HepG2 (cell line): ENCODE results near the gene FKBP14. TPM values are rescaled to one million over a fixed set of nuclear protein-coding genes. Genes with fewer than 3 reads are reported as not detected.

Source experiments
- ARNT ChIP-seq: fragments of 450-650 bp; IDR thresholded peaks from 2 replicates; pipeline ENCODE4 v1.6.1; 2017
- CREM ChIP-seq, 2 experiments: sonication (generic) in 1 of 2; formaldehyde crosslinking in 1 of 2; IDR thresholded peaks; 2 replicates each; pipeline versions ENCODE4 v1.4.0 to v1.6.1; 2016 to 2020; ENCODE audit warnings: antibody characterized with exemption in 1 of 2, mild to moderate bottlenecking in 1 of 2, missing genetic modification reagents in 1 of 2
- HDAC2 ChIP-seq: sonication (generic); formaldehyde crosslinking; IDR thresholded peaks from 2 replicates; pipeline ENCODE4 v1.4.0; 2020; ENCODE audit warnings: missing genetic modification reagents
- KLF11 ChIP-seq: IDR thresholded peaks from 2 replicates; pipeline ENCODE4 v1.6.1; 2016; ENCODE audit warnings: missing compliant biosample characterization
- MXD3 ChIP-seq: IDR thresholded peaks from 2 replicates; pipeline ENCODE4 v1.6.1; 2016; ENCODE audit warnings: mild to moderate bottlenecking, missing biosample characterization, missing genetic modification reagents
- NFKBIZ ChIP-seq: IDR thresholded peaks from 2 replicates; pipeline ENCODE4 v1.6.1; 2018; ENCODE audit warnings: missing genetic modification reagents, missing compliant biosample characterization
- RAD21 ChIP-seq: fragments of 450-650 bp; formaldehyde crosslinking; IDR thresholded peaks from 2 replicates; pipeline ENCODE4 v1.5.0; 2020; ENCODE audit warnings: mild to moderate bottlenecking
- RBAK ChIP-seq: sonication (generic); formaldehyde crosslinking; IDR thresholded peaks from 2 replicates; pipeline ENCODE4 v1.5.1; 2020; ENCODE audit warnings: mild to moderate bottlenecking, missing genetic modification reagents
- SNRNP70 ChIP-seq: fragments of 200-400 bp; formaldehyde crosslinking; IDR thresholded peaks from 2 replicates; pipeline ENCODE4 v1.6.1; 2017; ENCODE audit warnings: mild to moderate bottlenecking, low read depth, low read length, moderate library complexity
- TEAD3 ChIP-seq: optimal IDR thresholded peaks from 2 replicates; pipeline ENCODE3; 2016; ENCODE audit warnings: borderline replicate concordance
- ZFP36 ChIP-seq: fragments of 150-350 bp; IDR thresholded peaks from 2 replicates; pipeline ENCODE4 v1.6.1; 2018; ENCODE audit warnings: borderline replicate concordance, low read length, low read depth; ENCODE audit not compliant: partially characterized antibody
- ZFP62 ChIP-seq: sonication (generic); formaldehyde crosslinking; IDR thresholded peaks from 2 replicates; pipeline ENCODE4 v1.4.0; 2020; ENCODE audit warnings: missing genetic modification reagents
- ZFY ChIP-seq: sonication (generic); formaldehyde crosslinking; IDR thresholded peaks from 2 replicates; pipeline ENCODE4 v1.4.0; 2020; ENCODE audit warnings: missing genetic modification reagents
- ZNF235 ChIP-seq: sonication (generic); formaldehyde crosslinking; IDR thresholded peaks from 2 replicates; pipeline ENCODE4 v1.8.1; 2023; ENCODE audit warnings: mild to moderate bottlenecking, missing genetic modification reagents, borderline replicate concordance
- ZNF292 ChIP-seq: sonication (generic); formaldehyde crosslinking; IDR thresholded peaks from 2 replicates; pipeline ENCODE4 v1.8.1; 2022; ENCODE audit warnings: mild to moderate bottlenecking, low read depth, missing genetic modification reagents, borderline replicate concordance
- ZNF432 ChIP-seq: sonication (generic); formaldehyde crosslinking; IDR thresholded peaks from 2 replicates; pipeline ENCODE4 v1.5.0; 2020; ENCODE audit warnings: missing genetic modification reagents, mild to moderate bottlenecking, borderline replicate concordance
- polyA plus RNA-seq, 8 experiments: library from polyadenylated mRNA; depleted of rRNA in 3 of 8; stranded (reverse) in 7 of 8; unstranded in 1 of 8; fragments of >200 nt; fragmentation: Illumina TruSeq in 4 of 8; extraction: Trizol in 4 of 8; gene quantifications; 2 replicates each; pipeline versions ENCODE4 v1.2.1 to v1.2.3, GENCODE V29; 2011 to 2016; ENCODE audit warnings: low read depth in 4 of 8, missing spikeins in 1 of 8, mixed read lengths in 1 of 8; ENCODE audit not compliant: insufficient read depth in 1 of 8
- total RNA-seq, 5 experiments: library from RNA; depleted of rRNA; stranded (reverse); fragments of >200 nt; fragmentation: Illumina TruSeq; extraction: Trizol; gene quantifications; 2 replicates each; pipeline ENCODE4 v1.2.3, GENCODE V29; 2016; ENCODE audit warnings: low read depth in 1 of 5
- TF ChIP-seq, protein P1 (sequence below): sonication (generic); formaldehyde crosslinking; IDR thresholded peaks from 2 replicates; pipeline ENCODE4 v1.4.0; 2020; ENCODE audit warnings: missing genetic modification reagents
- TF ChIP-seq, protein P2 (sequence below): sonication (generic); formaldehyde crosslinking; IDR thresholded peaks from 2 replicates; pipeline ENCODE4 v1.5.1; 2020; ENCODE audit warnings: missing genetic modification reagents, mild to moderate bottlenecking, borderline replicate concordance
- TF ChIP-seq, protein P3 (sequence below): sonication (generic); formaldehyde crosslinking; IDR thresholded peaks from one replicate; pipeline ENCODE4 v1.5.1; 2020; ENCODE audit warnings: mild to moderate bottlenecking, missing genetic modification reagents; ENCODE audit errors: not compliant biosample characterization

Gene FKBP14
- total and polyA plus RNA-seq, 2 of the 13 experiments (the other 11 are each of a cell fraction or from before 2014, with no cell fraction given) = 20.0 to 32.3 TPM

DNA sequence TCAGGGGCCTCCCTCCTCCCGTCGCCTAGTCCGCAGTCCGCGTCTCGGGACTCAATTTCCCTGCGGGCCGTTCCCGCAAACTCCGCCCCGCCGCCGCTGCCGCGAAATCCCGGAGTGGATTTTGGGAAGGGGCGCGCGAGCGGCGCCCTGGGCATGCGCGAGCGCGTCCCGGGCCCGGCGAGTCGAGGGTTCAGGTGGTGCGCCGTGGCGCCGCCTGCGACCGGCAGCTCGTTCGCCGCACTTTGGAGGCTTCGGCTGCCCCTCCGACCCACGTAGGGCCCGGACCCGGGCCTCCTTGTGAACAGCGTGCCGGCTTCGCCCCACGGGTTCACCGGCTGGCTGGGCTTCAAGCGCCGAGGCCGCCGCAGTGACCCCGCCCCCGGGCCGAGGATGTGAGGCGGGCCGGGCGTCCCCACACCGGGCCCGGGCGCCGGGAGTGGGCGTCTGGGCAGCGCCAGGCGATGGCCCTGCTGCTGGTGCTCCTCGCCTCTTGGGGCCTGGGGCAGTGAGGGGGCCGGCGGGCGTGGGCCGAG lies 1.8 kb upstream of the FKBP14 start, which contains the start of gene PLEKHA8 (continued):
- TF ChIP-seq TEAD3 (CRISPR knock-in tag) (no peak), KLF11 (CRISPR knock-in tag) (no peak), SNRNP70 (no peak), ZNF235 (CRISPR knock-in tag) (peak; percentile 88; the same call in 1 of the 2 replicates), ZFY (CRISPR knock-in tag) (peak; percentile 93), ARNT (no peak), HDAC2 (CRISPR knock-in tag) (peak; percentile 47; the same call in 1 of the 2 replicates), ZNF292 (CRISPR knock-in tag) (no peak), NFKBIZ (CRISPR knock-in tag) (0 out of 2 replicates have a peak, but pooled peaks have one; percentile 26), RBAK (no peak), MXD3 (CRISPR knock-in tag) (peak; percentile 33; the same call in 1 of the 2 replicates), ZNF432 (CRISPR knock-in tag) (no peak), ZFP36 (no peak), CREM (IDR thresholded peaks at IDR 0.05) (peak; percentile 42; the same call in 1 of the 2 replicates), CREM (CRISPR knock-in tag; IDR thresholded peaks at IDR 0.05) (no peak), ZFP62 (no peak), RAD21 (CRISPR knock-in tag) (peak; percentile 33)
- TF ChIP-seq, protein P1, sequence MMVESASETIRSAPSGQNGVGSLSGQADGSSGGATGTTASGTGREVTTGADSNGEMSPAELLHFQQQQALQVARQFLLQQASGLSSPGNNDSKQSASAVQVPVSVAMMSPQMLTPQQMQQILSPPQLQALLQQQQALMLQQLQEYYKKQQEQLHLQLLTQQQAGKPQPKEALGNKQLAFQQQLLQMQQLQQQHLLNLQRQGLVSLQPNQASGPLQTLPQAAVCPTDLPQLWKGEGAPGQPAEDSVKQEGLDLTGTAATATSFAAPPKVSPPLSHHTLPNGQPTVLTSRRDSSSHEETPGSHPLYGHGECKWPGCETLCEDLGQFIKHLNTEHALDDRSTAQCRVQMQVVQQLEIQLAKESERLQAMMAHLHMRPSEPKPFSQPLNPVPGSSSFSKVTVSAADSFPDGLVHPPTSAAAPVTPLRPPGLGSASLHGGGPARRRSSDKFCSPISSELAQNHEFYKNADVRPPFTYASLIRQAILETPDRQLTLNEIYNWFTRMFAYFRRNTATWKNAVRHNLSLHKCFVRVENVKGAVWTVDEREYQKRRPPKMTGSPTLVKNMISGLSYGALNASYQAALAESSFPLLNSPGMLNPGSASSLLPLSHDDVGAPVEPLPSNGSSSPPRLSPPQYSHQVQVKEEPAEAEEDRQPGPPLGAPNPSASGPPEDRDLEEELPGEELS (CRISPR knock-in tag) = peak; percentile 67; the same call in 1 of the 2 replicates
- TF ChIP-seq, protein P2, sequence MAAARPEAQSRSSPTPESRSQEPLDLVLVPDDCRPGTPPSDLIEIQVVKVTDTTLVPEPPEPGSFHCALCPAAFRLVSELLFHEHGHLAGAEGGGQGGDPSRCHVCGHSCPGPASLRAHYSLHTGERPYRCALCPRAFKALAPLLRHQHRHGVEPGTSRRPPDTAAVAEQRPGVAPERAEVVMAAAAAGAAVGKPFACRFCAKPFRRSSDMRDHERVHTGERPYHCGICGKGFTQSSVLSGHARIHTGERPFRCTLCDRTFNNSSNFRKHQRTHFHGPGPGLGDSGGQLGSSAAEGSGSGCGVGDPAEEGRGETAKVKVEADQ (CRISPR knock-in tag) = no peak
- TF ChIP-seq, protein P3, sequence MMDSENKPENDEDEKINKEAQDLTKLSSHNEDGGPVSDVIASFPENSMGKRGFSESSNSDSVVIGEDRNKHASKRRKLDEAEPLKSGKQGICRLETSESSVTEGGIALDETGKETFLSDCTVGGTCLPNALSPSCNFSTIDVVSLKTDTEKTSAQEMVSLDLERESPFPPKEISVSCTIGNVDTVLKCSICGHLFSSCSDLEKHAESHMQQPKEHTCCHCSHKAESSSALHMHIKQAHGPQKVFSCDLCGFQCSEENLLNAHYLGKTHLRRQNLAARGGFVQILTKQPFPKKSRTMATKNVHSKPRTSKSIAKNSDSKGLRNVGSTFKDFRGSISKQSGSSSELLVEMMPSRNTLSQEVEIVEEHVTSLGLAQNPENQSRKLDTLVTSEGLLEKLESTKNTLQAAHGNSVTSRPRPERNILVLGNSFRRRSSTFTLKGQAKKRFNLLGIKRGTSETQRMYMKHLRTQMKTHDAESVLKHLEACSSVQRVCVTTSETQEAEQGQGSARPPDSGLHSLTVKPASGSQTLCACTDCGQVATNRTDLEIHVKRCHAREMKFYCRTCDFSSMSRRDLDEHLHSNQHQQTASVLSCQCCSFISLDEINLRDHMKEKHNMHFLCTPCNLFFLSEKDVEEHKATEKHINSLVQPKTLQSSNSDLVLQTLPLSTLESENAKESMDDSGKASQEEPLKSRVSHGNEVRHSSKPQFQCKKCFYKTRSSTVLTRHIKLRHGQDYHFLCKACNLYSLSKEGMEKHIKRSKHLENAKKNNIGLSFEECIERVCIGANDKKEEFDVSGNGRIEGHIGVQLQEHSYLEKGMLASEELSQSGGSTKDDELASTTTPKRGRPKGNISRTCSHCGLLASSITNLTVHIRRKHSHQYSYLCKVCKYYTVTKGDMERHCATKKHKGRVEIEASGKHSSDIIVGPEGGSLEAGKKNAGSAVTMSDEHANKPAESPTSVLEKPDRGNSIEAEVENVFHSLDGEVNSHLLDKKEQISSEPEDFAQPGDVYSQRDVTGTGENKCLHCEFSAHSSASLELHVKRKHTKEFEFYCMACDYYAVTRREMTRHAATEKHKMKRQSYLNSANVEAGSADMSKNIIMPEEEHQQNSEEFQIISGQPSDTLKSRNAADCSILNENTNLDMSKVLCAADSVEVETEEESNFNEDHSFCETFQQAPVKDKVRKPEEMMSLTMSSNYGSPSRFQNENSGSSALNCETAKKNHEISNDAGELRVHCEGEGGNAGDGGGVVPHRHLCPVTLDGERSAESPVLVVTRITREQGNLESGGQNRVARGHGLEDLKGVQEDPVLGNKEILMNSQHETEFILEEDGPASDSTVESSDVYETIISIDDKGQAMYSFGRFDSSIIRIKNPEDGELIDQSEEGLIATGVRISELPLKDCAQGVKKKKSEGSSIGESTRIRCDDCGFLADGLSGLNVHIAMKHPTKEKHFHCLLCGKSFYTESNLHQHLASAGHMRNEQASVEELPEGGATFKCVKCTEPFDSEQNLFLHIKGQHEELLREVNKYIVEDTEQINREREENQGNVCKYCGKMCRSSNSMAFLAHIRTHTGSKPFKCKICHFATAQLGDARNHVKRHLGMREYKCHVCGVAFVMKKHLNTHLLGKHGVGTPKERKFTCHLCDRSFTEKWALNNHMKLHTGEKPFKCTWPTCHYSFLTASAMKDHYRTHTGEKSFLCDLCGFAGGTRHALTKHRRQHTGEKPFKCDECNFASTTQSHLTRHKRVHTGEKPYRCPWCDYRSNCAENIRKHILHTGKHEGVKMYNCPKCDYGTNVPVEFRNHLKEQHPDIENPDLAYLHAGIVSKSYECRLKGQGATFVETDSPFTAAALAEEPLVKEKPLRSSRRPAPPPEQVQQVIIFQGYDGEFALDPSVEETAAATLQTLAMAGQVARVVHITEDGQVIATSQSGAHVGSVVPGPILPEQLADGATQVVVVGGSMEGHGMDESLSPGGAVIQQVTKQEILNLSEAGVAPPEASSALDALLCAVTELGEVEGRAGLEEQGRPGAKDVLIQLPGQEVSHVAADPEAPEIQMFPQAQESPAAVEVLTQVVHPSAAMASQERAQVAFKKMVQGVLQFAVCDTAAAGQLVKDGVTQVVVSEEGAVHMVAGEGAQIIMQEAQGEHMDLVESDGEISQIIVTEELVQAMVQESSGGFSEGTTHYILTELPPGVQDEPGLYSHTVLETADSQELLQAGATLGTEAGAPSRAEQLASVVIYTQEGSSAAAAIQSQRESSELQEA (CRISPR knock-in tag) = no peak
